Neural cell (in vitro differentiated cells): ENCODE data around the gene FBRSL1. TPM values are rescaled to one million over a fixed set of nuclear protein-coding genes. Genes with fewer than 3 reads are reported as not detected.
"Not testable (repeated sequence)": the region's sequence is repeated elsewhere in the genome, so short reads cannot be mapped to it uniquely, and the experiment has no call there.

Experiments used
- H2AFZ ChIP-seq: fragments of 200-600, 300-800 bp; sonication (generic), shearing (Covaris generic); 2 replicates; pipeline ENCODE4 v1.6.0; 2014; ENCODE audit warnings: low read depth, mild to moderate bottlenecking, antibody characterized with exemption, low read length, moderate library complexity
- H3F3A ChIP-seq: fragments of 200-600 bp; shearing (Covaris generic); 2 replicates; pipeline ENCODE4 v1.6.1; 2016; ENCODE audit warnings: mild to moderate bottlenecking, moderate library complexity, mixed read lengths, antibody characterized with exemption, low read length; ENCODE audit not compliant: insufficient read depth, poor library complexity, severe bottlenecking
- H3K27ac ChIP-seq: fragments of 200-600, 300-800 bp; sonication (generic), shearing (Covaris generic); 2 replicates; pipeline ENCODE4 v1.5.1; 2014; ENCODE audit warnings: mild to moderate bottlenecking, low read length, moderate library complexity
- H3K27me3 ChIP-seq: fragments of 300-800, 200-600 bp; sonication (generic), shearing (Covaris generic); 2 replicates; pipeline ENCODE4 v1.6.0; 2014; ENCODE audit warnings: mild to moderate bottlenecking, low read depth, low read length, moderate library complexity; ENCODE audit not compliant: insufficient read depth
- H3K36me3 ChIP-seq: fragments of 300-800, 200-600 bp; sonication (generic), shearing (Covaris generic); 2 replicates; pipeline ENCODE4 v1.5.1; 2014; ENCODE audit warnings: mild to moderate bottlenecking, antibody characterized with exemption, low read length, moderate library complexity; ENCODE audit not compliant: insufficient read depth
- H3K4me2 ChIP-seq: fragments of 300-800, 200-600 bp; sonication (generic), shearing (Covaris generic); 2 replicates; pipeline ENCODE4 v1.6.0; 2014; ENCODE audit warnings: mild to moderate bottlenecking, low read length
- H3K4me3 ChIP-seq: fragments of 300-800, 200-600 bp; sonication (generic), shearing (Covaris generic); 2 replicates; pipeline ENCODE4 v1.5.1; 2014; ENCODE audit warnings: mild to moderate bottlenecking, low read length, moderate library complexity
- H3K79me2 ChIP-seq: fragments of 200-600 bp; shearing (Covaris generic); replicated peaks from 2 replicates; pipeline ENCODE4 v1.6.0; 2014; ENCODE audit warnings: mild to moderate bottlenecking, low read length, moderate library complexity; ENCODE audit not compliant: insufficient read depth
- H3K9ac ChIP-seq: fragments of 300-800, 200-600 bp; sonication (generic), shearing (Covaris generic); 2 replicates; pipeline ENCODE4 v1.6.1; 2016; ENCODE audit warnings: mild to moderate bottlenecking, low read length, mixed read lengths
- H3K9me2 ChIP-seq: fragments of 200-600 bp; shearing (Covaris generic); 2 replicates; pipeline ENCODE4 v1.6.1; 2016; ENCODE audit warnings: mild to moderate bottlenecking, low read length, mixed read lengths; ENCODE audit not compliant: insufficient read depth
- H3K9me3 ChIP-seq: fragments of 200-600, 300-800 bp; sonication (generic), shearing (Covaris generic); 2 replicates; pipeline ENCODE4 v1.6.1; 2016; ENCODE audit warnings: mild to moderate bottlenecking, mixed run types, low read length, moderate library complexity, mixed read lengths
- H4K20me1 ChIP-seq: fragments of 200-600 bp; shearing (Covaris generic); 2 replicates; pipeline ENCODE4 v1.6.1; 2016; ENCODE audit warnings: mild to moderate bottlenecking, mixed run types; ENCODE audit not compliant: insufficient read depth
- EP300 ChIP-seq: fragments of 450-650 bp; conservative IDR thresholded peaks from 2 replicates; pipeline ENCODE4 v1.6.1; 2014; ENCODE audit warnings: antibody characterized with exemption, mild to moderate bottlenecking, moderate library complexity; ENCODE audit not compliant: poor library complexity, severe bottlenecking
- EZH2 ChIP-seq: fragments of 200-600, 300-800 bp; shearing (Covaris generic), sonication (generic); IDR thresholded peaks from 2 replicates; pipeline ENCODE4 v1.6.1; 2014; ENCODE audit warnings: antibody characterized with exemption, low read length, borderline replicate concordance, mild to moderate bottlenecking; ENCODE audit not compliant: insufficient read depth, poor library complexity, severe bottlenecking
- MXI1 ChIP-seq: fragments of 450-650 bp; conservative IDR thresholded peaks from 2 replicates; pipeline ENCODE4 v1.6.1; 2014; ENCODE audit warnings: antibody characterized with exemption, mild to moderate bottlenecking; ENCODE audit not compliant: poor library complexity, severe bottlenecking
- POLR2AphosphoS5 ChIP-seq: IDR thresholded peaks from 2 replicates; pipeline ENCODE4 v1.6.1; 2012
- RAD21 ChIP-seq: fragments of 450-650 bp; conservative IDR thresholded peaks from 2 replicates; pipeline ENCODE4 v1.6.1; 2014; ENCODE audit warnings: antibody characterized with exemption, mild to moderate bottlenecking, moderate library complexity
- SMC3 ChIP-seq: fragments of 450-650 bp; conservative IDR thresholded peaks from 2 replicates; pipeline ENCODE4 v1.6.1; 2014; ENCODE audit warnings: antibody characterized with exemption, mild to moderate bottlenecking, moderate library complexity; ENCODE audit not compliant: poor library complexity
- TAF1 ChIP-seq: IDR thresholded peaks from 2 replicates; pipeline ENCODE4 v1.6.1; 2012; ENCODE audit warnings: low read depth
- polyA plus RNA-seq: library from polyadenylated mRNA; depleted of rRNA; stranded (reverse); fragments of >200 nt; gene quantifications from 2 replicates; pipeline ENCODE4 v1.2.3, GENCODE V29; 2014
- TF ChIP-seq, protein P1 (sequence below): fragments of 450-650 bp; IDR thresholded peaks from 2 replicates; pipeline ENCODE4 v1.5.1; 2014; ENCODE audit warnings: antibody characterized with exemption, mild to moderate bottlenecking, moderate library complexity; ENCODE audit not compliant: poor library complexity, severe bottlenecking
- TF ChIP-seq, protein P2 (sequence below): IDR thresholded peaks from 2 replicates; pipeline ENCODE4 v1.6.1; 2012; ENCODE audit warnings: borderline replicate concordance

Gene FBRSL1
- polyA plus RNA-seq, 1 donor from 2014 or later, result 11.9 TPM

DNA sequence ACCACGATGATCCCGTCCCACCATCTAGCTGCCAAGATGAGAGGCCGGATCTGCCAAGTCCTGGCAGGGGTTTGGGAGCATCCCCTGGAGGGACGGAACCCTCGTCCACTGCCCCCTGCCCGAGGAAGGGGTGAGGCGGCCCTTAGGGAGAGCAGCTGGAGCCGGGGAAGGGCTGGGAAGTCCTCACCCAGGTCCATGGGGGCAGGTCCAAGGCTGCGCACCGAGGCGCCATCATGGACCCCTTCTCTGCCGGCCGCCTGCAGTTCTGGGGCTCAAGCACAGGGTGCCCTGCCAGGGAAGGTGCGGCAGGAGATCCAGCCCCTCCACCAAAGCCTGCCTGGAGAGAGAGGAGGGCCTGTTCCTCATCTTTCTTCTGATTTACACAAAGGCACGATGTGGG is 17.6 kb upstream of the FBRSL1 start:
- Histone ChIP-seq H3F3A (no peaks in the 10 kb centered on the region), H3K9me3 (no peaks in the 10 kb centered on the region), H3K79me2 (no peaks in the 10 kb centered on the region), H3K4me2 (no peak overlapping the region), H3K9ac (no peak overlapping the region), H3K36me3 (no peaks in the 10 kb centered on the region), H3K4me3 (no peak overlapping the region), H3K27me3 (no peaks in the 10 kb centered on the region), H3K9me2 (no peaks in the 10 kb centered on the region), H3K27ac (no peak overlapping the region), H2AFZ (no peak overlapping the region), H4K20me1 (no peaks in the 10 kb centered on the region)
- no peak for TF ChIP-seq TAF1
- no peak for TF ChIP-seq EZH2
- TF ChIP-seq POLR2AphosphoS5, result no peak
- TF ChIP-seq, protein P1, sequence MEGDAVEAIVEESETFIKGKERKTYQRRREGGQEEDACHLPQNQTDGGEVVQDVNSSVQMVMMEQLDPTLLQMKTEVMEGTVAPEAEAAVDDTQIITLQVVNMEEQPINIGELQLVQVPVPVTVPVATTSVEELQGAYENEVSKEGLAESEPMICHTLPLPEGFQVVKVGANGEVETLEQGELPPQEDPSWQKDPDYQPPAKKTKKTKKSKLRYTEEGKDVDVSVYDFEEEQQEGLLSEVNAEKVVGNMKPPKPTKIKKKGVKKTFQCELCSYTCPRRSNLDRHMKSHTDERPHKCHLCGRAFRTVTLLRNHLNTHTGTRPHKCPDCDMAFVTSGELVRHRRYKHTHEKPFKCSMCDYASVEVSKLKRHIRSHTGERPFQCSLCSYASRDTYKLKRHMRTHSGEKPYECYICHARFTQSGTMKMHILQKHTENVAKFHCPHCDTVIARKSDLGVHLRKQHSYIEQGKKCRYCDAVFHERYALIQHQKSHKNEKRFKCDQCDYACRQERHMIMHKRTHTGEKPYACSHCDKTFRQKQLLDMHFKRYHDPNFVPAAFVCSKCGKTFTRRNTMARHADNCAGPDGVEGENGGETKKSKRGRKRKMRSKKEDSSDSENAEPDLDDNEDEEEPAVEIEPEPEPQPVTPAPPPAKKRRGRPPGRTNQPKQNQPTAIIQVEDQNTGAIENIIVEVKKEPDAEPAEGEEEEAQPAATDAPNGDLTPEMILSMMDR, result no peak
- no peak for TF ChIP-seq MXI1
- TF ChIP-seq EP300, result no peak

DNA sequence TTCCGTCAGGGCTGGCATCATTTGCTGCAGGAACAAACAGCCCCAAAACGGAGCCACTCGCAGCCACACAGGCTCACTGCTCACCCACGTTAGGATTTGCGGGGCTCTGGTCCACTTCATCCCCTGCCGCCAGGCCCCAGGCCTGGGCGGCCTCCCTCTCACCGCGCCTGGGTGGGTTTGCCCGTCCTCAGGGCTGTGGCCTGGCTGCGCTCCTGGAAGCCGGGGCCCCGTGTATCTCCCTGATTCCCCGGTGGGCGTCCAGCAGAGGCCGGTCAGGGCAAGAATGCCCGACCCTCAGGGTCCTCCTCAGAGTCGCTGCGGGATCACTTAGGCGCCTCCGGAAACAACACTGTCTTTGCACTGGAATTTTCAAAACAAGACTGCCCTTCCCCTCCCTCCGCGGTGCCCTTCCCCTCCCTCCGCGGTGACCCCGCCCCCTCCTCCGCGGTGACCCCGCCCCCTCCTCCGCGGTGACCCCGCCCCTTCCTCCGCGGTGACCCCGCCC is 15.7 kb upstream of the FBRSL1 start:
- H3K27ac ChIP-seq, result no peak overlapping the region
- H3F3A ChIP-seq, result no peaks in the 10 kb centered on the region
- no peaks in the 10 kb centered on the region for H3K9me3 ChIP-seq
- no peaks in the 10 kb centered on the region for H3K36me3 ChIP-seq
- H3K9me2 ChIP-seq, result no peaks in the 10 kb centered on the region
- TF ChIP-seq TAF1 (no peak), POLR2AphosphoS5 (no peak), EZH2 (no peak), RAD21 (no peak), MXI1 (no peak), EP300 (no peak), SMC3 (no peak)
- TF ChIP-seq, protein P2, sequence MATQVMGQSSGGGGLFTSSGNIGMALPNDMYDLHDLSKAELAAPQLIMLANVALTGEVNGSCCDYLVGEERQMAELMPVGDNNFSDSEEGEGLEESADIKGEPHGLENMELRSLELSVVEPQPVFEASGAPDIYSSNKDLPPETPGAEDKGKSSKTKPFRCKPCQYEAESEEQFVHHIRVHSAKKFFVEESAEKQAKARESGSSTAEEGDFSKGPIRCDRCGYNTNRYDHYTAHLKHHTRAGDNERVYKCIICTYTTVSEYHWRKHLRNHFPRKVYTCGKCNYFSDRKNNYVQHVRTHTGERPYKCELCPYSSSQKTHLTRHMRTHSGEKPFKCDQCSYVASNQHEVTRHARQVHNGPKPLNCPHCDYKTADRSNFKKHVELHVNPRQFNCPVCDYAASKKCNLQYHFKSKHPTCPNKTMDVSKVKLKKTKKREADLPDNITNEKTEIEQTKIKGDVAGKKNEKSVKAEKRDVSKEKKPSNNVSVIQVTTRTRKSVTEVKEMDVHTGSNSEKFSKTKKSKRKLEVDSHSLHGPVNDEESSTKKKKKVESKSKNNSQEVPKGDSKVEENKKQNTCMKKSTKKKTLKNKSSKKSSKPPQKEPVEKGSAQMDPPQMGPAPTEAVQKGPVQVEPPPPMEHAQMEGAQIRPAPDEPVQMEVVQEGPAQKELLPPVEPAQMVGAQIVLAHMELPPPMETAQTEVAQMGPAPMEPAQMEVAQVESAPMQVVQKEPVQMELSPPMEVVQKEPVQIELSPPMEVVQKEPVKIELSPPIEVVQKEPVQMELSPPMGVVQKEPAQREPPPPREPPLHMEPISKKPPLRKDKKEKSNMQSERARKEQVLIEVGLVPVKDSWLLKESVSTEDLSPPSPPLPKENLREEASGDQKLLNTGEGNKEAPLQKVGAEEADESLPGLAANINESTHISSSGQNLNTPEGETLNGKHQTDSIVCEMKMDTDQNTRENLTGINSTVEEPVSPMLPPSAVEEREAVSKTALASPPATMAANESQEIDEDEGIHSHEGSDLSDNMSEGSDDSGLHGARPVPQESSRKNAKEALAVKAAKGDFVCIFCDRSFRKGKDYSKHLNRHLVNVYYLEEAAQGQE, result no peak
- TF ChIP-seq, protein P1, result no peak
- no peaks in the 10 kb centered on the region for H4K20me1 ChIP-seq
- no peak overlapping the region for H2AFZ ChIP-seq
- H3K27me3 ChIP-seq, result no peaks in the 10 kb centered on the region
- H3K4me2 ChIP-seq, result no peak overlapping the region
- H3K9ac ChIP-seq, result no peak overlapping the region
- H3K79me2 ChIP-seq, result no peaks in the 10 kb centered on the region
- no peak overlapping the region for H3K4me3 ChIP-seq

DNA sequence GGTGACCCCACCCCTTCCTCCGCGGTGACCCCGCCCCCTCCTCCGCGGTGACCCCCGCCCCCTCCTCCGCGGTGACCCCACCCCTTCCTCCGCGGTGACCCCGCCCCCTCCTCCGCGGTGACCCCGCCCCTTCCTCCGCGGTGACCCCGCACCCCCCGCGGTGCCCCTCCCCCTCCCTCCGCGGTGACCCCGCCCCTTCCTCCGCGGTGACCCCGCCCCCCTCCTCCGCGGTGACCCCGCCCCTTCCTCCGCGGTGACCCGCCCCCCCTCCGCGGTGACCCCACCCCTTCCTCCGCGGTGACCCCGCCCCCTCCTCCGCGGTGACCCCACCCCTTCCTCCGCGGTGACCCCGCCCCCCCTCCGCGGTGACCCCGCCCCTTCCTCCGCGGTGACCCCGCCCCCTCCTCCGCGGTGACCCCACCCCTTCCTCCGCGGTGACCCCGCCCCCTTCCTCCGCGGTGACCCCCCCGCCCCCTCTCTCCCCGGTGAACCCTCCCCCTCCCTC is 15.1 kb upstream of the FBRSL1 start:
- H3K79me2 ChIP-seq, H2AFZ ChIP-seq, H3K27me3 ChIP-seq, H3K36me3 ChIP-seq, H3K4me3 ChIP-seq, H3K9me3 ChIP-seq, H4K20me1 ChIP-seq, H3F3A ChIP-seq, H3K9ac ChIP-seq, H3K9me2 ChIP-seq, H3K4me2 ChIP-seq, H3K27ac ChIP-seq: not testable (repeated sequence)
